ENCODE data around the gene PMIS2. TPM values are rescaled to one million over a fixed set of nuclear protein-coding genes. Genes with fewer than 3 reads are reported as not detected.

Gene PMIS2
- total and polyA plus RNA-seq, 2 of the 8 experiments (the other 6 are each of a cell fraction or from before 2014, with no cell fraction given) = not detected

GRCh38 chr19:35553385-35554000, 32.5 kb upstream of the PMIS2 start:
- Histone ChIP-seq H3K56ac (replicated peaks; ENCODE audit: insufficient read length, low read depth, low read length) (no peak overlapping the region), H3K9ac (replicated peaks in 1 of 4; ENCODE audit: extremely low read depth in 1 of 4, low read depth in 3 of 4, low read length in 3 of 4) (no peak overlapping the region), H4K91ac (replicated peaks; ENCODE audit: insufficient read length, low read length) (no peak overlapping the region), H2BK120ac (replicated peaks; ENCODE audit: low read depth, low read length) (no peak overlapping the region), H2BK12ac (ENCODE audit: low read depth, low read length) (peak overlapping the region; percentile 90; the same call in 1 of the 2 replicates), H3K18ac (ENCODE audit: extremely low read depth, low read length) (no peak overlapping the region), H3K4me2 (ENCODE audit: insufficient read depth in 1 of 2, low read depth in 2 of 2, low read length in 2 of 2) (no peak overlapping the region), H2BK15ac (ENCODE audit: low read length) (0 out of 2 replicates have a peak overlapping the region, but pooled peaks have one; percentile 72), H3K27me3 (replicated peaks in 1 of 4; ENCODE audit: control insufficient read depth in 3 of 4, extremely low read depth in 1 of 4, insufficient read depth in 3 of 4, low read length in 3 of 4) (peaks cover 0 to 6% (median 0%) of the 10 kb centered on the region in 4 experiments; a peak in 2 of 7 replicates), H3K9me3 (ENCODE audit: insufficient read depth in 2 of 2, low read depth in 1 of 2, low read length in 1 of 2) (no peaks in the 10 kb centered on the region), H3K4ac (replicated peaks; ENCODE audit: insufficient read length, low read depth, low read length) (no peak overlapping the region), H3K79me2 (ENCODE audit: control insufficient read depth in 1 of 2, insufficient read depth in 2 of 2, low read length in 2 of 2) (no peaks in the 10 kb centered on the region), H4K20me1 (replicated peaks in 1 of 2; ENCODE audit: control insufficient read depth in 1 of 2, insufficient read depth in 2 of 2, low read length in 2 of 2) (peaks cover 3 to 8% of the 10 kb centered on the region in 2 experiments), H4K5ac (ENCODE audit: insufficient read length, low read depth, low read length) (no peak overlapping the region), H2AK5ac (ENCODE audit: low read depth, low read length) (no peak overlapping the region; the same call in 1 of the 2 replicates), H2AFZ (ENCODE audit: low read length) (no peak overlapping the region), H2BK20ac (ENCODE audit: low read length) (no peak overlapping the region), H2BK5ac (ENCODE audit: low read depth, low read length) (peak overlapping the region; percentile 44; the same call in 1 of the 2 replicates), H4K8ac (ENCODE audit: extremely low read depth, insufficient read depth, low read length) (no peak overlapping the region), H3K23ac (ENCODE audit: insufficient read length) (no peak overlapping the region), H3K4me1 (replicated peaks in 1 of 4; ENCODE audit: control insufficient read depth in 3 of 4, insufficient read depth in 4 of 4, low read length in 3 of 4) (peaks cover 0 to 2% (median under 1%) of the 10 kb centered on the region in 4 experiments; a peak in 2 of 7 replicates), H3K14ac (ENCODE audit: insufficient read length) (no peak overlapping the region), H3K23me2 (ENCODE audit: low read depth, low read length) (peaks cover 4% of the 10 kb centered on the region; the same call in 1 of the 2 replicates), H3K36me3 (ENCODE audit: control insufficient read depth in 2 of 4, insufficient read depth in 4 of 4, low read length in 3 of 4) (peaks cover 0 to 3% (median 0%) of the 10 kb centered on the region in 4 experiments; a peak in 2 of 8 replicates), H3K79me1 (ENCODE audit: low read depth, low read length) (no peaks in the 10 kb centered on the region), H3K4me3 (ENCODE audit: extremely low read depth in 1 of 4, insufficient read depth in 2 of 4, low read depth in 3 of 4, low read length in 4 of 4) (no peak overlapping the region), H3K27ac (ENCODE audit: low read depth, low read length) (no peak overlapping the region)
- no peak for DNase-seq (ENCODE audit: low read depth in 1 of 2, low spot score in 2 of 2)
- FAIRE-seq = no peak
- CTCF ChIA-PET (ENCODE audit: partially characterized antibody) = interaction anchor here (0.6 to 7.7 kb wide), 2 partner anchors 37 to 141 kb away, joined by 3 to 90 read pairs; partner anchors contain the start of gene PMIS2
- POLR2A ChIA-PET (ENCODE audit: partially characterized antibody) = no interaction called here
- 71% methylated on average over 14 of the region's 14 CpGs; no CpG with 5 or more reads in 1 of the 2 experiments for WGBS, 2 experiments (ENCODE audit: extremely low coverage in 1 of 2, insufficient coverage in 1 of 2, insufficient read length in 1 of 2, insufficient replicate concordance in 2 of 2, low coverage in 1 of 2, low lambda C conversion rate in 2 of 2, missing lambda C conversion rate in 1 of 2)
- no peak for TF ChIP-seq ASH2L (IDR thresholded peaks at IDR 0.05; ENCODE audit: low read length)
- TF ChIP-seq SP1 (IDR thresholded peaks at IDR 0.05; ENCODE audit: low read depth, low read length) = no peak
- no peak for TF ChIP-seq RFX5 (IDR thresholded peaks at IDR 0.05; ENCODE audit: borderline replicate concordance, low read depth, low read length)
- TF ChIP-seq PHF8 (conservative IDR thresholded peaks at IDR 0.05; ENCODE audit: low read depth, low read length) = no peak
- no peak for TF ChIP-seq JUN (IDR thresholded peaks at IDR 0.05; ENCODE audit: low read depth, low read length)
- no peak for TF ChIP-seq POLR2A (IDR thresholded peaks at IDR 0.05; ENCODE audit: control extremely low read depth in 1 of 2, low read depth in 2 of 2, low read length in 2 of 2)
- no peak for TF ChIP-seq BCL11A (IDR thresholded peaks at IDR 0.05; ENCODE audit: low read depth in 2 of 2, low read length in 2 of 2)
- TF ChIP-seq HDAC2 (IDR thresholded peaks at IDR 0.05; ENCODE audit: borderline replicate concordance in 1 of 2, low read depth in 2 of 2, low read length in 2 of 2) = no peak
- no peak for TF ChIP-seq HDAC6 (IDR thresholded peaks at IDR 0.05; ENCODE audit: low read depth, low read length)
- TF ChIP-seq BRCA1 (IDR thresholded peaks at IDR 0.05; ENCODE audit: low read depth, low read length) = no peak
- TF ChIP-seq RAD21 (IDR thresholded peaks at IDR 0.05 in 1 of 2, conservative IDR thresholded peaks at IDR 0.05 in 1 of 2; ENCODE audit: low read depth in 2 of 2, low read length in 2 of 2) = no peak
- no peak for TF ChIP-seq CBX8 (IDR thresholded peaks at IDR 0.05; ENCODE audit: borderline replicate concordance, low read depth, low read length)
- TF ChIP-seq CREB1 (IDR thresholded peaks at IDR 0.05) = no peak
